ENCODE measurements around the gene BAIAP2.

Gene BAIAP2

DNA sequence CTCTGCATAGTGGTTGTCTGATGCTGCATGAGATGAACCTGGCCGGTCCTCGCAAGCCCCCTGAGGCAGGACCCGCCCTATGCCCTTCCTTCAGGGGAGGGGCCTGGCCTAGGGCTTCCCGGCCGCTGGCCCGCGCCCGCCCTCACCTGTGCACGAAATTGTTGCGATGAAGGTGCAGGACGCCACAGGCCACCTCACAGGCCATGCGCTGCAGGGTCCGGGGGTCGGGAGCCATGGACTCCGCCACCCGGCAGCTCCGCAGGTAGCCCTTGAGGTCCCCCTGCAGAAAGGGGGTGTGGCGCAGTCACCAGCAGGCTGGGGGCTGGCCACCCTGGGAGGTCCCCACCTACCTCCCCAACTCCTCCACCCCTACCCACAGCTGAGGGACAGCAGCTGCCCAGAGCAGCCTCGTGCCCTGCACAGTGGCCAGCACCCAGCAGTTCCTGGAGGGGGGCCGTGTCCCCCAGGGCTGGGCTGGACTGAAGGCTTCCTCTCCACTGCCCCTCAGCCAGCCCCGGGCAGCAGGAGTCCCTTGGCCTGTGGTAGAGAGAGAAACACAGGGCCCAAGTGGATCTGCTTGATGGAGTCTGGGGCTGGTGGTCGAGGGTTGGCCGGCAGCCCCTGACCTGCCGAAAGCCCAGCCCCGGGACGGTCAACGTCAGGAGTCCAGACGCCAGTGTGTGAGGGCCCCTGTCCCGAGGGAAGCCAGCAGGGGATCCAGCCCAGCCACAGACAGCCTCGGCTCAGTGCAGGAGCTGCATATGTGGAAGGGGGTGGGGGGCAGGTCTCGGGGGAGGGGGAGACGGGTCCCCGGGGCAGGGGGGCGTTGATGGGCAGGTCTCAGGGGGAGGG is 91.6 kb downstream of the BAIAP2 start:
- no peak for DNase-seq (ENCODE audit: low read depth)

DNA sequence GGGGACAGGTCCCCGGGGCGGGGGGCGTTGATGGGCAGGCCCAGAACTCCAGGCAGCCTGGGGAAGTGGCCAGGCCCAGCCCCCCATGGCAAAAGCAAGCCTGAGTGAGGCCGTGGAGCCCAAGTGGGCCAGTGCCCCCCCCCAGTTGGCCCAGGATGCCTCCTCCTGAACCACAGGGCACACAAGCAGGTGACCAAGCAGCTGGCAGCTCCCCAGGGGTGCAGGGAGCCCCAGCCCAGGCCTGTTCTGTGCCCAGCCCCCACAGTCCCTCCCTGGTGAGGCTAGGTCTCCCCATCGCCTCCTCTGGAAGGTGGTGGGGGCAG is 92.1 kb downstream of the BAIAP2 start:
- DNase-seq (ENCODE audit: low read depth) = no peak

DNA sequence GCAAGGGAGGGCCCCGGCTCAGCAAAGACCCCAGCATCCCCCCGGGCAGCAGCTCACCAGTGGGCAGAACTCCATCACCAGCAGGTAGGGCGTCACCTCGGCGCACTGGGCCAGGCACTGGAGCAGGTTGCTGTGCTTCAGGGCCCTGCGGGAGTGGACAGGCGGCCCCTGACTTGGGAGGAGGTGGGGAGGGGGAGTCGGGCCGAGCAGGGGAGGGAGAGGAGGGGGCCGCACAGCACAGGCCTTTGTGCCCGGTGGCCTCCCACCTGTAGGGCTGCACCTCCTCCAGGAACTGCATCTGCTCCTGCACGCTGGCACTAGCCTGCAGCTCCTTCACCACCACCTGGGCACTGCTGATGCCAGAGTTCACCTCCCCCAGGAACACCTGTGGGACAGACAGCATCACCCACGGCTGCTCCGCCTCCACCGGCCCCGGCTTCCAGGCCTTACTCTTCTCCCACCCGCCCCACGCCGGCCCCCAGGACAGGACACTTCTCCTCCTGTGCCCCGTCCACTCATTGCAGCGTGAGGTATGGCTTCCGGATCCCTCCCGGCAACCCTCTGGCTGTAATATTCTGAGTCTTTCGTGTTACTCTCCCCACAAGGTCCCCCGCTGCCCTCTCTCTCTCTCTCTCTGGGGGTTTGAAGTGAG is 92.7 kb downstream of the BAIAP2 start:
- DNase-seq (ENCODE audit: low read depth) = no peak

DNA sequence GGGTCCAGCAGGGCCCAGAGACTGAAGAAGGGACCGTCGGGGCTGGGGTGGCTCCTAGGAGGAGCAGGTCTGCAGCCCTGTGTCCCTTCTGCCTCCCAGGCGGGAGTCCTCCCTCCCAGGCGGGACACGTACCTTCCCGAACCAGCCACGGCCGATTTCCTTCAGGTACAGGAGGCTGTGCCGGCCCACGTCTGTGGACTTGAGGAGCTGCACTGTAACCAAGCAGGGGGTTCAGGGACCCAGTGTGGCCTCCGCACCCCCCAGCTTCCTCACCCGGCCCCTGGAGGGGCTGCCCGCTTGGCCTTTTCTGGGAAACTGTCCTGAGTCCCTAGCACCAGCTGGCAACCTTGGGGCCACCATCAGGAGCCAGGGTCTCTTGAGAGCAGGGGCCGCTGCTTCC is 93.4 kb downstream of the BAIAP2 start:
- no peak for DNase-seq (ENCODE audit: low read depth)

DNA sequence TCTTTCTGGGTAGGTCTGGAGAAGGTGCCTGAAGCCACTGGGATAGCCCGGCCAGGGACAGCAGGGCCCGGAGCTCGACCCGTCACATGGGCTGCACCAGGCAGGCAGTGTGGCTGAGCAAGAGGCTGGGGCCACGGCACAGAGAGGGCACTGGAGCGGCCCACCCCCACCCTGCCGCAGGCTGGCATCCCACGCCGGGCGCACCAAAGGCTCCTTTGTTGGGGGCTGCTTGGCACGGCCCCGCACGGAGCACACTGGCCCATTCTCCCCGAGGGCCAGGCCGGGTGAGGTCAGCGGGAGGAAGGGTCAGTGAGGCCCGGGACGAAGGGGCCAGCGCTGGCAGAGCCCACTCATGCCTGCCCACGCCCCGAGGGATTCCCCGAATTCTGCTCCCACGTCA is 93.8 kb downstream of the BAIAP2 start:
- DNase-seq (ENCODE audit: low read depth) = no peak

DNA sequence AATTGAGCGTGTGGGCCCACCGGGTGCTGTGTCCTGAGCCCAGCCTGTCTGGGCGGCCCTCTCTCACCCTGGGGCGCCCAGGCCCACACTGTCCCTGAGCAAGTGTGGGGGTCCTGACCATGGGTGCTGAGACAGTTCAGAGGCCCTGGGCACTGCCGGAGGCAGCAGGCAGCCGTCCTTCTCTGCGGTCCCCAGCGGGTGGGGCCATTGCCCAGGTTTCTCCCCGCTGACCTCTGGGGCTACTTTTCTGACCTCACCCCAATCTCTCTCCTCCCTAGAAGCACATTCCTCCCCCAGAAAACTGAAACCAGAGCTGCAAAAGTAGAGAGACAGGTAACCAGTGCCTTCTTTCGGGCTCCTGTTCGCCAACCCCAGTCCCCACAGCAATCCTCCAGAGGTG is 94.3 kb downstream of the BAIAP2 start:
- DNase-seq (ENCODE audit: low read depth) = no peak

DNA sequence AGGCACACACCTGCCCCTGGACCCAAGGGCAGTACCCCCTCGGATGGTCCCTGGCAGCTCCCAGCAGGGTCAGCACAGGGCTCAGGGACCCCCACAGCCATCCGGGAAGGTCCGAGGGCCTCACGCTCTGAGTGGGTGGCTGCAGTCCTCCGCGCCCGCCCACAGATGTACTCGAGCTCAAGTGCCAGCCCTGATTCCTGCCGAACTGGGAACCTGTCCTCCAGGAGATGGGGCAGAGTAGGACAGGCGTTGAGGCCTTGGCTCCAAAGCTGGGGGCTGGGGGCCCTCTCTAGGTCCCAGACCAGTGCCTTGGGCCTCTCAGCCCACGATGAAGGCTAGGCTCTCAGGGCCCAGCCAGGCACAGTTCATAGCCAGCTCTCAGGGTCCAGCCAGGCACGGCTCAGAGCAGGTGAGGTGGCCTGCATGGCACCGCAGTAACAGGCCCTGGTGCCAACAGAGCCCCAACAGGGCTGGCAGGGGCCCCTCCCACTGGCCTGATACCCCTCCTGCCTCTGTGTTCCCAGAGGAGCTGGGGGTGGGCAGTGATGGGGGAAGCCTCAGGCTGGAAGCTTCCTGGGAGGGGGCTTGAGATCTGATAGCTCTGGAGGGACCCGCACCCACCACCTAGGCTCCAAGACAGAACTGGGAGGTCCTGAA is 94.9 kb downstream of the BAIAP2 start:
- DNase-seq (ENCODE audit: low read depth) = no peak

DNA sequence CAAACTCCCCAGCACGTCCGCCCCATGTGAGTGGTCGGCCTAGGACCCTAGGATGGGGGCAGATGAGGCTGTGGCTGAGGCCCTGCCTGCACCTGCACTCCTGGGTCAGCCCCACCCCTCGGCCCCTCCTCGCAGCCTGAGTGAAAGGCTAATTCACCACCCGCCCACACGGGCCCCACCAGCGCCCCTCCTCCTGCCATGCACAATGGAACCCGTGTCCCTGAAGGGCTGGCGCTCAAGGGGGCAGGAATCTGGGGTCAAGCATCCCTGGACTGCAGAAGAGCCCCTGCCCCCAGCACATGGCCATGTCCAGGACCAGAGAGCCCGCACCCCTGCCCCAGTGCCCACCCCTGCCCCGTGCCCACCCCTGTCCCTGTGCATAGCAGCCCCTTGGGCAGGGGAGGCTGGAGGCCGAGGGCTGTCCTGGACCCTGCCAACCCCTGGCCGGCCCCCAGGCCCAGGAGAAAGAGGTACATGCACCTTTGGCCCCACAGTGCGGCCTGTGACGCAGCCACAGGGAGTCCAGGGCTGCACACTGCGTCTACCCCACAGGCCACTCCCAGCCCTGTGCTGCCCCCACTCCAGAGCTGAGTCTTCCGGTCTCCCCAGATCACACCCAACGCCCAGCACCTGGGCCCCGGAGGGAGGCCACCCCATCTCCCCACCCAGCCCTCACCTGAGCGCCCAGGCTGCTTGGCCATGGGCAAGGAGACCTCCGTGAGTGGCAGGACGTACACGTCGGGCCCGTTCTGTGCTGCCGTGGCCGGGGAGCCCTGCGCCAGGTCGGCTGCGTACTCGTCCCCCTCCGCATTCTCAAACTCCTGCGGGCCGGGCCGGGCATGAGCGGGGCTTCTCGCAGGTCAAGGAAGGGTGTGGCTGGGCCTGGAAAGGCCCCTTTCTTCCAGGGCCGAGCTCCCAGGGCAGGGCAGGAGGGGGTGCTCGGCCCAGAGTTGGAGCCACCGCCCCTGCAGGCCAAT is 95.7 kb downstream of the BAIAP2 start:
- no peak for DNase-seq (ENCODE audit: low read depth)

DNA sequence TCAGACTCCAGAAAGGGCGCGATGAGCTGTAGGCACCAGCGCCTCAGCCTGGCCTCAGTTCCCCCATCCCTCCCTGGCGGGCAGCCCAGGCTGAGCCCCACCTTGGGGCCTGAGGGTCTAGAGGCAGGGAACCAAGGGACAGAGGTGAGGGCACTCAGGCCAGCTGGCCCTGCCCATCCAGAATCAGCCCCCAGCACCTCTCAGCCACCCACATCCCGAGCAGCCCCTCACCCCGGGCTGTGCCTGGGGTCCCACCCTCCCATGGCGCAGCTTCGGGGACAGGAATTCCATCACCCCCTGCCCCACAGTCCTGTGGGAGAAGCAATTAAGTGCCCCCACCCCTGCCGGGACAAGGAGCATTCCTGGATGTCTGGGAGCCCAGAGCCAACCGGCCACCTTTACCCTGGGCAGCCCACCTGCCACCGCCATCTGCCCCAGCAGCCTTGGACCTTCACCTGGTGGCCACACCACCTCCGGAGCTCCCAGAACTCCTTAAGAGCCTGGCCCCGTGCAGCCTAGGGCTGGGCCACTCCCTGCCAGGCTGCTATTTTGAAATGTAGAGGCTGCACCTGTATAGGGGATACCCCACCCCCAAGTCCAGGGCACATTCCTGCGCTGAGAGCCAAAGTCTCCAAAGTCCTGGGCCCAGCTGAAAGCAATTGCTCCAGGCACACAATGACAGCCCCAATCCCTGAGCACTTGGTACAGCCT is 96.7 kb downstream of the BAIAP2 start:
- DNase-seq (ENCODE audit: low read depth) = no peak

DNA sequence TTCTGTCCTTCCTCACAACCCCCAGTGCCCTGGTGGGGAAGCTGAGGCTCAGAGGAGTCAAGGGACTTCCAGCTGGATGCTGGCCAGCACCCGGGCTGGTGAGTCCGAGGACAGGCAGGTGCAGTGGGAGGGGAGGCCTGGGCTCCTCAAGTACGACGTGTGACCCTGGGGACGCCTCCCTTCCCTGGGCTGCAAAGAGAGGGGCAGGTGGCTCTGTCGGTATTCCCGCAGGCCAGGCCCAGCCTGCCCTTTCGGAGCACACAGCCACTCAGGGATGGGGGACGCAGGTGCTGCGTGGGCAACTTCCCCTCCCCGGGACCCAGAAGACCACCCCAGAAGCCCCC is 97.2 kb downstream of the BAIAP2 start:
- DNase-seq (ENCODE audit: low read depth) = no peak

DNA sequence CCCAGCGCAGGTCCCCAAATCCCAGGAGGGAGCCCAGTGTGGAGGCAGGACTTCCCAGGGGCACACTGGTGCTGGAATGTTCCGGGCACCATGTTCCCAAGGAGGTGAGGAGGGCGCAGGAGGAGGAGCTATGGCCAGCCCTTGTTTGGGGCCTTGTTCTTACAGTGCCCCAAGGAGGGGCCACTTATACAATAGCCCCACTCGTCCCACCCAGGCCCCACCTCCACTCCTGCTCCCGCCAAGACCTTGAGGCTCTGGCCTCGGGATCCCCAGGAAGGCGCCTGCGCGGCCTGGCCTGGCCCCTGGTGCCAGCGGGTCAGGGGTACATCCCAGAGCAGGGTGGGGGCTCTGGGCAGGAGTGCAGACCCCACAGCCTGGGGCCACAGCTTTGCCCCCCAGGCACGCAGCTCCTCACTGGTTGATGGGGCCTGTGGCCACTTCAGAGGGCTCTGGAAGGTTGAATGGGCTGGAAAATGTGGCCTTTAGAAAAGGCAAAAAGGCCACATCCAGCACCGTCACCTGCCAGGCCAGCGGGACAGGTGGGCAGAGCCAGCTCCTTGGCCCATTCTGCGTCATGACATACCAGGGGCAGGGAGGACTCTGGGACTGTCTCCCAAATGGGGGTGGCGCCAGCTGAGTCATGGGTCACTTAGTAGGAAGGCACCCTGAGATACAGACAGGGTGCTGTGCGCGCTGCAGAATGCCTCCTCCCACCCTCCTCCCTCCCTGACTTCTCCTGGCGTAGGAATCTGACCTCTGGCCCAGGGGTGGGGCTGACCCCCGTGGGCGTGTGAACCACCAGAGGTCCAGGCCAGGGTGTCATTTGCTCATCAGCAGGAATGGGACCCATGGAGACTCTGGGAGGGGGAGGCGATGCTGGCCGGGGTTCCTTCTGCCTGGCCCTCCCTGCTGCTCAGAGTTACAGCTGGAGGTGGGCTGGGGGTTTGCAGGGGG is 98.1 kb downstream of the BAIAP2 start:
- no peak for DNase-seq (ENCODE audit: low read depth)

DNA sequence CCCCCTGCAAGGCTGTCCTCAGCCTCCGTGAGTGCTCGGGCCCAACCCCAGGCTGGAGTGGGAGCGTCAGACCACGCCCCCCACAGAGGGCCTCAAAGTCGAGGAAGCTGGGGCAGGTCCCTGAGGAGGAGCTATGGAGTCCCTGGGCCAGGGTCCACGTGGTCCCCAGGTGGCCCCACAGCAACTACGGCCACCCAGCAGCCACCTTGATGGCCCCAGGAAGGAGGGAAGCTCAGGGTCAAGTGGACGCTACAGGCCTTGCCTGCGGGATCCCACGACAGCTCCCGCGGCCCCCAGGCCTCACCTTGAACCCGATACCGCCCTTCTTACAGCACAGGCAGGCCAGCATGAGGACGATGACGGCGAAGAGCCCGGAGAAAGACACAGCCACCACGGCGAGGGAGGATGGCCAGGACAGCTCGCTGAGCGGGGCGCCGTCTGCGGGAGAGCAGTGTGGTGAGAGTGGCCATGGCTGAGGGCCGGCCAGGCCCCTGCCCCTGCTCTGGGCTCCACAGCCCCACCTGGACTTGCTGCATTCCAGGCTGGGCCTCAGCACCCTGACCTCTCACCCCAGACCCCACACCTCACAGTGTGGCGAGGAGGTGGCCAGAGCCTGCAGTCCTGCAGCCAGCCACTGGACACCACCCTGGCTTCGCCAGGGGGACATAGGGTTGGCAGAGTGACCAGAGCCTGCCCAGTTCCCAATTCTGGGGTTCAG is 99.3 kb downstream of the BAIAP2 start:
- no peak for DNase-seq (ENCODE audit: low read depth)

DNA sequence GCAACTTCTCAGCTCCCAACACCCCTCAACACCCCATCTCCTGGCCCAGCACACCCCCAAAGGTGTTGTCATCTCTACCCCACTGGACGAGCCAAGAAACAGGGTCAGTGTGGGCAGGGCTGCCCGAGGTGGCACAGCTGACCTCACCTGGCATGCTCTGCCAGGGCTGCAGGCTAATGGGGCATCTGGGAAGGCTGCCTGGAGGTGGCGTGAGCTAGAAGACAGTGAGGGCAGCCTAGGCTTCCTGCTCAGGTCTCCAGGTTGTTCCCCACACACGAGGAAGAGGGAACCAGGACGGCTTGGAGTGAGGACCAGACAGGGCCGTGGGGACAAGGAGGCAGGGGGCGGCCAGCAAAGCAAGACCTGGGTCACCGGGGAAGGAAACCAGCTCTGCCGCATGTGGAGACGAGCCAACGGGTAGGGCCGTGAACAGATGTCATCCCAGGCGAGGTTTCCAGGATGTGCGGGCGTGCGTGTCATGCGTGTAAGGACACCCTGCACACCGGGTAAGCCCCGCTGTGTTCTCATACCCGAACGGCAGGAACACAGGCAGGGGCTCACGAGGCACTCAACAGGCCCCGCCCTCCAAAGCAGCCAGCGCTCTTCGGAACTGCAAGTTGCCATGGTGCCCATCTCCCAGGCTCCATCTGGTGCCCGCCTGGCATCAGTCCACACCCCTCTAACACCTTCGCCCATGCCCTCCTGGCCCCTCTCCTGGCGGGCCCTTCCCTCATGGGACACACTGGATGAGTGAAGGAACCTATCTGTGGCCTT is 100.7 kb downstream of the BAIAP2 start:
- no peak for DNase-seq (ENCODE audit: low read depth)

DNA sequence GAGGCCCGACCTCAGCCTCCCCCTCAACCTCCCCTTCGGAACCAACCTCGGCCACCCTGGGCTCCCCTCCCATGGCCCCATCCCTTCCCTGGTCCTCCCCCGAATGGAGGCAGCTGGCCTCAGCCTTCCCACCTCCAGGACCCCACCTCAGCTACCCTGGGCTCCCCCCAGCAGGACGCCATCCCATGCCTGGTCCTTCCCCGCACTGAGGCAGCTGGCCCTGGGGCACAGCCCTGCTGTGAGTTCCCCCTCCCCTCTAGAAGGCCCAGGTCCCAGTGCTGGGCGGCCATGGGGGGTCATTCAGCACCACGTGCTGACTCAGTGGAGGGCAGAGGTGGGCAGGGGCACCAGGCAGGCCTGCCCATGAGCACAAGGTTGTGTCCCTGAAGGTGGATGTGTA is 101.4 kb downstream of the BAIAP2 start:
- no peak for DNase-seq (ENCODE audit: low read depth)

DNA sequence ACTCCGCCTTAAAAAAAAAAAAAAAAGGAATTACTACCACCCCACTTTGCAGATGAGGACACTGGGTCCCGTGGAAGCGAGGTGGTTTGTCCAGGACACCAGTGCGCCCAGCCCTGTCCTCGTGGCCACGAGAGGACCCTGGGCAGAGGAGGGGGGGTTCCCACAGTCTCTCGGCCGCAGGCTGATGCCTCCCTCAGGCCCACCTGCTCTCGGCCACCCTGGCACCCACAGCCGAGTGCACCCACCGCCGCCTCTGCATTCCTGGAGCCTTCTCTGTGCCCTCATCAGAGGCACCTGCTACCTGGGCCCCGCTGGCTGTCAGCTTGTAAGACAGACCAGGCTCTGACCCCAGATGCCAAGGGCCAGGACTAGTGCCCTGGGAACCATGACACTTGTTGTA is 102.3 kb downstream of the BAIAP2 start:
- DNase-seq (ENCODE audit: low read depth) = no peak

DNA sequence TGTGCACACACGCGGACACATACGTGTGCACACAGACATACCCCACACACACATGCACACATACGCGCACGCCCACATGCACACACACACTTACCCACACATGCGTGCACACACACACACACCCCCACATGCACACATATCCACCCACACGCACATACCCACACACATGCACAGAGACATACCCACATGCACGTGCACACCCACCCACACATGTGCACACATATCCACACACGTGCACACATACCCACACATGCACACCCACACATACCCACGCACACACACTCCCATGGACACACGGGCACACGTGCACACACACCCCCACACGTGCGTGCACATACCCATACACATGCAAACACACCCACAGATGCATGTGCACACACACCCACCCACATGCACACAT is 103.1 kb downstream of the BAIAP2 start:
- DNase-seq (ENCODE audit: low read depth) = no peak

DNA sequence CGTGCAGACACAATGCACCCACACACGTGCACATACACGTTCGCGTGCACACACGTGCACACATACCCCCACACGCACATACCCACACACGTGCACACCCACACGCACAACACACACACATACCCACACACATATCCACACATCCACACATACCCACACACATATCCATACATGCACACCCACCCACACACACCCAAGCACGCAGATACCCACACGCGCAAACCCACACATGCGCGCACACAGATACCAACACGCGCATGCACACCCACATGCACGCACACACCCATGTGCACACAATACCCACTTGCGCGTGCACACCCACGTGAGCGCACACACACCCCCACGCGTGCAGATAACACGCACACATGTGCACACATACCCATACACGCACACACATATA is 103.5 kb downstream of the BAIAP2 start:
- DNase-seq (ENCODE audit: low read depth) = no peak

DNA sequence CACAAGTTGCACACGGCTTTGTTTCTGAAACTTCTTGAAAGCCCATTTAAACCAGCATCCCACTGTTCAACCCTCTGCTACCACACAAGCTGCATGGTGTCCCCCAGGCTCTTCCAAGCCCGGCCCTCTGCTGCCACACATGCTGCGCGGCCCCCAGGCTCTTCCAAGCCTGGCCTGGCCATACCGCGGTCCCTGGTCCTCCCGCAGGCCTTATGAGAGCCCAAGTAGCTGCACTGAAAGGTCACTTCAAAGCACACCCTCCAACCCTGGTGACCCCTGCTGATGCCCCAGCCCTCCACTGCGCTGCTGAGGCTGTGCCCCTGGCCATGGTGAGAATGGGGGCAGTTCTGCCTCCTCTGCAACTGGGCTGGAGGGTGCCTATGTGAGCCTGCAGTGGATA is 104.5 kb downstream of the BAIAP2 start:
- no peak for DNase-seq (ENCODE audit: low read depth)

DNA sequence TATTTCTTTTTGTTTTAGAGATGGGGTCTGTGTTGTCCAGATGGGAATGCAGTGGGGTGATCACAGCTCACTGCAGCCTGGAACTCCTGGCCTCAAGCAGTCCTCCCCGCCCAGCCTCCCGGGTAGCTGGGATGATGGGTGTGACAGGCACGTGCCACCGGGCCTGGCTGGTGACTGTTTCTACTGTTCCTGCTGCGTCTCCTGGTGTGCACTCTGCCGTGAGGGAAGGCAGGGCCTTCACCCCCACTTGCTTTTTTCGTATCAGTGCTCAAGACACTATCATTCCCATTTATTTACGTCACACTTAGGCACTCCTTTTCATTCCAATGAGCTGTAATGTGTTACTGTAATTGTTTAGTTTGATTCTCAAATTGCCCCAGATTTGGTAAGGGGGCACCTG is 105.1 kb downstream of the BAIAP2 start:
- no peak for DNase-seq (ENCODE audit: low read depth)

Measured in activated T-cell treated with anti-CD3 and anti-CD28 coated beads for 1 hour (primary cell).